GM12873 (cell line): ENCODE measurements around the gene MARCHF11.

Source experiments
- CTCF ChIP-seq: IDR thresholded peaks from 2 replicates; pipeline ENCODE4 v1.5.1; 2012; ENCODE audit warnings: low read depth, mild to moderate bottlenecking, moderate library complexity, low read length, control low read depth; ENCODE audit not compliant: insufficient read depth; ENCODE audit errors: missing control alignments

MARCHF11 gene

GRCh38 chr5:16033187-16033925 lies 146.2 kb downstream of the MARCHF11 start:
- TF ChIP-seq CTCF: no peak

- no peak for TF ChIP-seq CTCF
Measured at GRCh38 chr5:16028708-16029107, 150.9 kb downstream of the MARCHF11 start.

- TF ChIP-seq CTCF: no peak
Measured at GRCh38 chr5:16025681-16026080, 153.9 kb downstream of the MARCHF11 start.

GRCh38 chr5:16018970-16019369 lies 160.6 kb downstream of the MARCHF11 start:
- TF ChIP-seq CTCF: no peak

GRCh38 chr5:16017720-16018119 lies 161.9 kb downstream of the MARCHF11 start:
- no peak for TF ChIP-seq CTCF
